Ovary (tissue), 9 donors: ENCODE data around the gene UMAD1. TPM values are rescaled to one million over a fixed set of nuclear protein-coding genes. Genes with fewer than 3 reads are reported as not detected.

Experiments used
- DNase-seq, 5 donors: peaks; one replicate each; pipeline ENCODE4 v3.0.0-alpha.2; 2019 to 2020
- H3K27ac ChIP-seq, 2 donors: fragments of 200-600 bp; one replicate each; pipeline versions ENCODE4 v1.5.1 to v1.8.0; 2019 to 2022
- H3K27me3 ChIP-seq: fragments of 200-600 bp; one replicate; pipeline ENCODE4 v1.8.0; 2022
- H3K36me3 ChIP-seq: fragments of 200-600 bp; sonication (generic); one replicate; pipeline ENCODE4 v1.5.1; 2019
- H3K4me1 ChIP-seq: one replicate; pipeline ENCODE4 v1.8.1; 2013; ENCODE audit warnings: mild to moderate bottlenecking, moderate library complexity; ENCODE audit not compliant: insufficient read depth
- H3K4me3 ChIP-seq: fragments of 200-600 bp; sonication (generic); one replicate; pipeline ENCODE4 v1.5.1; 2017
- H3K9me3 ChIP-seq, 2 donors: fragments of 200-600 bp in 1 of 2; sonication (generic) in 1 of 2; one replicate each; pipeline versions ENCODE4 v1.5.1 to v1.8.1; 2013 to 2019; ENCODE audit warnings: mild to moderate bottlenecking in 1 of 2, moderate library complexity in 1 of 2
- EP300 ChIP-seq: sonication (generic); formaldehyde crosslinking; IDR thresholded peaks from one replicate; pipeline ENCODE4 v1.6.1; 2017; ENCODE audit warnings: antibody characterized with exemption
- POLR2A ChIP-seq: fragments of 450-650 bp; IDR thresholded peaks from one replicate; pipeline ENCODE4 v1.6.1; 2017; ENCODE audit warnings: antibody characterized with exemption, mild to moderate bottlenecking, moderate library complexity
- WGBS, 3 donors: extraction: QIAGEN DNeasy Blood & Tissue Kit in 1 of 3; methylation state at CpG; one replicate each; pipeline versions ENCODE4 v1.1.5 to v1.1.7; 2013 to 2017; 5-methylcytosine and 5-hydroxymethylcytosine counted together
- intact Hi-C, 4 donors: fragments of 100-400 bp; cut with DNase I; formaldehyde crosslinking; loops; one replicate each; pipeline versions ENCODE4 v1.11.0 to v1.15.1; 2022 to 2023
- polyA plus RNA-seq, 2 donors: library from polyadenylated mRNA; stranded (reverse); fragments of 200-250 nt in 1 of 2; fragments of 350-450 nt in 1 of 2; fragmentation: Illumina TruSeq in 1 of 2; extraction: RNeasy Lipid Tissue Mini Kit (QIAGEN cat#74804) in 1 of 2; gene quantifications; one replicate each; pipeline ENCODE4 v1.2.3, GENCODE V29; 2013 to 2014
- total RNA-seq, 7 donors: library from RNA; depleted of rRNA in 2 of 7; stranded (reverse); fragments of >200 nt in 2 of 7; fragmentation: NEBNext Ultra II Directional in 3 of 7; extraction: Animal tissue kit (Norgen Biotek cat#: 25700) in 3 of 7; gene quantifications; one replicate each; pipeline versions ENCODE4 v1.1.0 to v1.2.4, GENCODE V29; 2016 to 2023
- TF ChIP-seq, protein P1 (sequence below), 3 donors: fragments of 450-650 bp in 2 of 3; fragments of 200-600 bp in 1 of 3; IDR thresholded peaks; one replicate each; pipeline versions ENCODE4 v1.5.1 to v1.8.0; 2016 to 2022; ENCODE audit warnings: antibody characterized with exemption in 3 of 3, mild to moderate bottlenecking in 1 of 3
- donor health status: DM: no; HTN: no; CAD: no; lungs with moderate emphysema.
- donor health status: DM: no; HTN: no; CAD: no.
- donor health status: Bipolar disorder and iron deficiency.
- donor health status: DM: yes; HTN: yes; CAD: no.
- donor health status: DM: no; HTN: no; CAD: no.
- donor health status: DM: yes; HTN: yes; CAD: no.

UMAD1 gene
- total and polyA plus RNA-seq, 9 donors: 10.4 to 19.1 (median 16.2) TPM

DNA sequence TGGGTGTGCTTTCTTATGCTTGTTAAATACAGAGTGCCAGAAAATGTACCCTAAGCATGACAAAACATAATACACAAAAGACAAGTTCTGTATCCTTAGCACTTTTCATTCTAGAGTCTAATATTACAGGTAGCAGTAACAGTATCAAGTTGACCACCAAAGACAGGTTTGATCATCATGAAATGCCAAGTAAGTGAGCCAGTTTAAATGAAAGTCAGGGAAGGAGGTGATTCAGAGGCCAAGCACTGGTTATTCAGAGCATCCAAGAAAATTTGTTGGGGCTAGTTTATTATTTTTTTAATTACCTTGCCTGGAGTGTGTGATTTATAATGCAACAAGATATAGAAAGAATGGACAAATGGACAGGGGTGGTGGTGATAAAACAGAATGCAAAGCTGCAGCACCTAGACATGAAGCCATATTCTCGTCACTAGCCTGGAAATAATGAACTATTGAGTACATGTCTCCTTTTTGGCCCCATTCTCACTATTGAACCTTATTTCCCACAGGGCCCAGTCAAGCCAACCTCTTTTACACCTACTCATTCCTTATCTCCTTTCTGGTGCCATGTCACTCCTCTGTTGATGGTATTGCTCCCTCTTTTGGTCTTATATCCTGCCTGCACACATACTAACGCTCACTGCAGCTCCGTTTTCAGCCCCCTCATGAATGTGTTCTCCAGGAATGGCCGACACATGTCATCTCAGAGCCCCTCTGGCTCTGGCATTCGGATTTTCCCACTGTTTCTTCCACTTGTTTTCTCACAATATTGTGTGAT is 249.4 kb downstream of the UMAD1 start:
- Histone ChIP-seq H3K27me3 (no peaks in the 10 kb centered on the region), H3K4me1 (no peaks in the 10 kb centered on the region), H3K9me3 (no peaks in the 10 kb centered on the region), H3K36me3 (no peaks in the 10 kb centered on the region), H3K4me3 (no peak overlapping the region), H3K27ac (no peak overlapping the region)
- no peak for DNase-seq
- intact Hi-C loops: no loop called here
- TF ChIP-seq, protein P1, sequence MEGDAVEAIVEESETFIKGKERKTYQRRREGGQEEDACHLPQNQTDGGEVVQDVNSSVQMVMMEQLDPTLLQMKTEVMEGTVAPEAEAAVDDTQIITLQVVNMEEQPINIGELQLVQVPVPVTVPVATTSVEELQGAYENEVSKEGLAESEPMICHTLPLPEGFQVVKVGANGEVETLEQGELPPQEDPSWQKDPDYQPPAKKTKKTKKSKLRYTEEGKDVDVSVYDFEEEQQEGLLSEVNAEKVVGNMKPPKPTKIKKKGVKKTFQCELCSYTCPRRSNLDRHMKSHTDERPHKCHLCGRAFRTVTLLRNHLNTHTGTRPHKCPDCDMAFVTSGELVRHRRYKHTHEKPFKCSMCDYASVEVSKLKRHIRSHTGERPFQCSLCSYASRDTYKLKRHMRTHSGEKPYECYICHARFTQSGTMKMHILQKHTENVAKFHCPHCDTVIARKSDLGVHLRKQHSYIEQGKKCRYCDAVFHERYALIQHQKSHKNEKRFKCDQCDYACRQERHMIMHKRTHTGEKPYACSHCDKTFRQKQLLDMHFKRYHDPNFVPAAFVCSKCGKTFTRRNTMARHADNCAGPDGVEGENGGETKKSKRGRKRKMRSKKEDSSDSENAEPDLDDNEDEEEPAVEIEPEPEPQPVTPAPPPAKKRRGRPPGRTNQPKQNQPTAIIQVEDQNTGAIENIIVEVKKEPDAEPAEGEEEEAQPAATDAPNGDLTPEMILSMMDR (IDR thresholded peaks at IDR 0.05): no peak
- TF ChIP-seq EP300: no peak
- no peak for TF ChIP-seq POLR2A
- 94 to 95% (median 94%) methylated on average over 5 of the region's 5 CpGs for WGBS, 3 donors

DNA sequence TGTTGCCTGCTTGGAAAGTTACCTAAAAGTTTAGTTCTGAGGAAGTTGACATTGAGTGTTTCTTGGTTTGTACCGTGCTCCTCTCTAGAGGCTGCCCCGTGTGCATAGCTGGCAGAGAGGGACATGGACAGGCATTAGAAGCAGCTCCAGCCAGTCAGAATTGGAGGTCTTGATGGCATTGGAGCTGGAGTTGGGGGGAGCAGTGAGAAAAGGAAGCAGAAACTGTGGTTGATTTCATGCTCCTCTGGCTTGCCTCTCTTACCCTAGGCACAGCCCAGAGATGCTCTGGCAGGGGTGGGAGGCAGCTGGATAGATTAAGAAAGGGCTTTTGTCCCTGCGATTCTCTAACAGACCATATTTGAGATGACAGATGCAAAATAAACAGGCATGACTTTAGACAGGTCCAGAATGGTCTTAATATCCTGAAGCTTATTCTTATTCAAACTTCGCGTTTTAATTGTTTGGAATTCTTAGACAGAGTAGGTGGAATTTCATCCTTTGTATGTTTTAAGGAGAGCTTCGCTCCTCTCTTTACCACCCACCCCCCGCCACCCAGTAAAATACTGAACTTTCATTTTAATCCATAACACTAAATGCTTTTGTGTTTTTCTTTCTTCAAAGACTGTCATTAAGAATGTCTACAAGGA is 254.6 kb downstream of the UMAD1 start:
- H3K36me3 ChIP-seq: no peaks in the 10 kb centered on the region
- H3K27me3 ChIP-seq: no peaks in the 10 kb centered on the region
- no peak overlapping the region for H3K4me3 ChIP-seq
- DNase-seq: no peak
- intact Hi-C loops: no loop called here
- TF ChIP-seq EP300 (no peak), POLR2A (no peak)
- TF ChIP-seq, protein P1 (IDR thresholded peaks at IDR 0.05): no peak
- H3K27ac ChIP-seq: no peak overlapping the region
- 85 to 87% (median 87%) methylated on average over 7 of the region's 7 CpGs for WGBS, 3 donors
- no peaks in the 10 kb centered on the region for H3K4me1 ChIP-seq
- no peaks in the 10 kb centered on the region for H3K9me3 ChIP-seq

GRCh38 chr7:7895754-7896153 is 255.2 kb downstream of the UMAD1 start:
- 77 to 89% (median 86%) methylated on average over 4 of the region's 4 CpGs for WGBS, 3 donors
- Histone ChIP-seq H3K9me3 (no peaks in the 10 kb centered on the region), H3K27ac (no peak overlapping the region), H3K36me3 (no peaks in the 10 kb centered on the region), H3K4me3 (no peak overlapping the region), H3K4me1 (no peaks in the 10 kb centered on the region), H3K27me3 (no peaks in the 10 kb centered on the region)
- DNase-seq: no peak
- intact Hi-C loops: no loop called here
- TF ChIP-seq EP300: no peak
- no peak for TF ChIP-seq POLR2A
- TF ChIP-seq, protein P1 (IDR thresholded peaks at IDR 0.05): no peak

DNA sequence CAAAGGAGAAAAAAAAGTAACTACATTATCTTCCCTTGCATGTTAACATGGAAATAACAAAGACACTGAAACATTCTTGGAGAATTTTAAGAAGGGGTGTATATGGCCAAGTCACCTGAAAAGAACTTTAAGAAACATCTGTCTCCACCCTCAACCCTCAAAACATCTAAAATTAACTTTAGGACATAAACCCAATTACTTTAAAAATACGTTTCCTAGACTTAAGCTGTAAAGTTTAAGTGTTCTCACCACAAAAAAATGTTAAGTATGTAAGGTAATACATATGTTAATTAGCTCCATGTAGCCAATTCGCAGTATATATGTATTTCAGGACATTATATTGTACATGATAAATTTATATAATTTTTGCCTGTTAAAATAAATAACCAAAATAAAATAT is 257.0 kb downstream of the UMAD1 start:
- Histone ChIP-seq H3K4me1 (no peaks in the 10 kb centered on the region), H3K27ac (no peak overlapping the region), H3K27me3 (no peaks in the 10 kb centered on the region), H3K9me3 (no peaks in the 10 kb centered on the region), H3K36me3 (no peaks in the 10 kb centered on the region), H3K4me3 (no peak overlapping the region)
- no peak for TF ChIP-seq POLR2A
- TF ChIP-seq, protein P1 (IDR thresholded peaks at IDR 0.05): no peak
- no peak for TF ChIP-seq EP300
- intact Hi-C loops: no loop called here
- DNase-seq: no peak
- 76 to 84% (median 77%) methylated on average over 2 of the region's 2 CpGs for WGBS, 3 donors
